ENCODE data around the gene SLC17A1. TPM values are rescaled to one million over a fixed set of nuclear protein-coding genes. Genes with fewer than 3 reads are reported as not detected.
A peak's percentile ranks its signal among the peaks of the same experiment; 100 is the strongest.

Gene SLC17A1
- total RNA-seq (2021) (not detected in 2 replicates), Bru-seq, nascent RNA (not detected), BruChase-seq, experiment 1, labeled RNA remaining after a 2-hour chase (percentile 2 among the genes with signal in this experiment), BruChase-seq, experiment 2, labeled RNA remaining after a 6-hour chase (not detected)
- long read RNA-seq = 0 reads

- intact Hi-C loops (cut with micrococcal nuclease; ENCODE audit: unreplicated experiment) = no loop called here
- Histone ChIP-seq H3K27me3 (replicated peaks; ENCODE audit: insufficient read depth, low read depth, low read length, poor library complexity) (peaks cover 22% of the 10 kb centered on the region), H3K4me1 (ENCODE audit: insufficient read depth, low read length, poor library complexity, severe bottlenecking) (no peaks in the 10 kb centered on the region), H3K4me3 (ENCODE audit: low read depth, low read length, poor library complexity, severe bottlenecking) (no peak within 1 kb of the TSS), H3K9me3 (ENCODE audit: low read depth, low read length, poor library complexity, severe bottlenecking) (no peaks in the 10 kb centered on the region), H3K36me3 (ENCODE audit: insufficient read depth, low read length, poor library complexity, severe bottlenecking) (no peaks in the 10 kb centered on the region), H3K27ac (ENCODE audit: low read depth, low read length, poor library complexity, severe bottlenecking) (no peak within 1 kb of the TSS)
- CTCF ChIA-PET = no interaction called here
- peak; percentile 8 for DNase-seq (ENCODE audit: low spot score)
- TF ChIP-seq EZH2 (IDR thresholded peaks at IDR 0.05; ENCODE audit: borderline replicate concordance, low read depth, low read length, poor library complexity, severe bottlenecking) = no peak
- TF ChIP-seq CTCF (conservative IDR thresholded peaks at IDR 0.05; ENCODE audit: low read depth, low read length) = no peak
- POLR2A ChIA-PET (ENCODE audit: low non-redundant PET) = no interaction called here
- no TSS peak for BruUV-seq (replicated peaks)
Measured at GRCh38 chr6:25831532-25832306, at the start of gene SLC17A1. Gene SLC17A1, minus strand, starts transcription at chr6:25832052. Its CDS starts 1,495 bp downstream, at chr6:25830557.

- no peak for DNase-seq (ENCODE audit: low spot score)
- Histone ChIP-seq H3K4me3 (ENCODE audit: low read depth, low read length, poor library complexity, severe bottlenecking) (no peak overlapping the region), H3K27me3 (replicated peaks; ENCODE audit: insufficient read depth, low read depth, low read length, poor library complexity) (no peaks in the 10 kb centered on the region), H3K4me1 (ENCODE audit: insufficient read depth, low read length, poor library complexity, severe bottlenecking) (peaks cover 3% of the 10 kb centered on the region), H3K27ac (ENCODE audit: low read depth, low read length, poor library complexity, severe bottlenecking) (no peak overlapping the region), H3K9me3 (ENCODE audit: low read depth, low read length, poor library complexity, severe bottlenecking) (no peaks in the 10 kb centered on the region), H3K36me3 (ENCODE audit: insufficient read depth, low read length, poor library complexity, severe bottlenecking) (no peaks in the 10 kb centered on the region)
- no TSS peak for BruUV-seq (replicated peaks)
- intact Hi-C loops (cut with micrococcal nuclease; ENCODE audit: unreplicated experiment) = no loop called here
- POLR2A ChIA-PET (ENCODE audit: low non-redundant PET) = no interaction called here
- CTCF ChIA-PET = no interaction called here
- TF ChIP-seq EZH2 (IDR thresholded peaks at IDR 0.05; ENCODE audit: borderline replicate concordance, low read depth, low read length, poor library complexity, severe bottlenecking) (no peak), CTCF (conservative IDR thresholded peaks at IDR 0.05; ENCODE audit: low read depth, low read length) (no peak)
Measured at GRCh38 chr6:25880601-25881000, 48.7 kb upstream of the SLC17A1 start.

- ChIA-PET POLR2A (ENCODE audit: low non-redundant PET) (no interaction called here), CTCF (no interaction called here)
- DNase-seq (ENCODE audit: low spot score) = no peak
- H3K27me3 ChIP-seq (replicated peaks; ENCODE audit: insufficient read depth, low read depth, low read length, poor library complexity) = no peaks in the 10 kb centered on the region
- TF ChIP-seq EZH2 (IDR thresholded peaks at IDR 0.05; ENCODE audit: borderline replicate concordance, low read depth, low read length, poor library complexity, severe bottlenecking) (no peak), CTCF (conservative IDR thresholded peaks at IDR 0.05; ENCODE audit: low read depth, low read length) (no peak)
- BruUV-seq (replicated peaks) = no TSS peak
- H3K4me1 ChIP-seq (ENCODE audit: insufficient read depth, low read length, poor library complexity, severe bottlenecking) = no peaks in the 10 kb centered on the region
- intact Hi-C loops (cut with micrococcal nuclease; ENCODE audit: unreplicated experiment) = no loop called here
- no peak overlapping the region for H3K27ac ChIP-seq (ENCODE audit: low read depth, low read length, poor library complexity, severe bottlenecking)
- H3K9me3 ChIP-seq (ENCODE audit: low read depth, low read length, poor library complexity, severe bottlenecking) = no peaks in the 10 kb centered on the region
- no peaks in the 10 kb centered on the region for H3K36me3 ChIP-seq (ENCODE audit: insufficient read depth, low read length, poor library complexity, severe bottlenecking)
- H3K4me3 ChIP-seq (ENCODE audit: low read depth, low read length, poor library complexity, severe bottlenecking) = no peak overlapping the region
Measured at GRCh38 chr6:25878721-25879322, 47.0 kb upstream of the SLC17A1 start.
